Stomach (tissue), 9 donors: Measurements from ENCODE around the gene ULK4. TPM values are rescaled to one million over a fixed set of nuclear protein-coding genes. Genes with fewer than 3 reads are reported as not detected.
"Not testable (repeated sequence)": the region's sequence is repeated elsewhere in the genome, so short reads cannot be mapped to it uniquely, and the experiment has no call there.

Source experiments
- DNase-seq, 2 donors: peaks; one replicate each; pipeline versions ENCODE4 v3.0.0 to v3.0.0-alpha.2; 2013 to 2019
- H3K27ac ChIP-seq, 5 donors: fragments of 200-600 bp in 4 of 5; sonication (generic) in 4 of 5; one replicate each; pipeline ENCODE4 v1.5.1; 2013 to 2019; ENCODE audit warnings: mild to moderate bottlenecking in 1 of 5, moderate library complexity in 1 of 5
- H3K27me3 ChIP-seq, 3 donors: fragments of 200-600 bp; sonication (generic); one replicate each; pipeline ENCODE4 v1.5.1; 2017 to 2019; ENCODE audit warnings: mixed run types in 1 of 3
- H3K36me3 ChIP-seq, 4 donors: fragments of 200-600 bp; sonication (generic); 1 replicate in 3 of 4; 2 replicates in 1 of 4; pipeline ENCODE4 v1.5.1; 2016 to 2019
- H3K4me1 ChIP-seq, 4 donors: fragments of 200-600 bp; sonication (generic); one replicate each; pipeline ENCODE4 v1.5.1; 2016 to 2019
- H3K4me3 ChIP-seq, 4 donors: fragments of 200-600 bp; sonication (generic) in 3 of 4; one replicate each; pipeline ENCODE4 v1.5.1; 2016 to 2019; ENCODE audit warnings: mild to moderate bottlenecking in 1 of 4
- H3K9me3 ChIP-seq, 4 donors: fragments of 200-600 bp; sonication (generic); one replicate each; pipeline ENCODE4 v1.5.1; 2016 to 2019
- CTCF ChIP-seq, 7 experiments: fragments of 450-650 bp in 4 of 7; fragments of 200-600 bp in 3 of 7; sonication (generic) in 3 of 7; IDR thresholded peaks; one replicate each; pipeline ENCODE4 v1.5.1; 2016 to 2019; ENCODE audit warnings: antibody characterized with exemption in 7 of 7, control low read depth in 2 of 7, mild to moderate bottlenecking in 1 of 7
- EP300 ChIP-seq: sonication (generic); formaldehyde crosslinking; IDR thresholded peaks from one replicate; pipeline ENCODE4 v1.6.1; 2017; ENCODE audit warnings: antibody characterized with exemption
- POLR2A ChIP-seq, 4 donors: fragments of 450-650 bp; IDR thresholded peaks; one replicate each; pipeline ENCODE4 v1.6.1; 2016; ENCODE audit warnings: antibody characterized with exemption in 4 of 4, control low read depth in 2 of 4, mild to moderate bottlenecking in 1 of 4, moderate library complexity in 1 of 4
- POLR2AphosphoS5 ChIP-seq, 3 donors: sonication (generic); formaldehyde crosslinking; IDR thresholded peaks; one replicate each; pipeline ENCODE4 v1.6.1; 2016; ENCODE audit warnings: antibody characterized with exemption in 3 of 3
- WGBS, 5 donors: extraction: QIAGEN DNeasy Blood & Tissue Kit in 3 of 5; methylation state at CpG; one replicate each; pipeline versions ENCODE4 v1.1.5 to v1.1.7; 2013 to 2018; 5-methylcytosine and 5-hydroxymethylcytosine counted together
- intact Hi-C: fragments of 100-400 bp; cut with DNase I; formaldehyde crosslinking; loops from one replicate; pipeline ENCODE4 v1.15.1; 2023; ENCODE audit warnings: low total_unique reads
- polyA plus RNA-seq, 3 donors: library from polyadenylated mRNA; stranded (reverse); fragments of 200-250 nt; gene quantifications; one replicate each; pipeline ENCODE4 v1.2.3, GENCODE V29; 2013
- total RNA-seq, 5 donors: library from RNA; depleted of rRNA; stranded (reverse); fragments of >200 nt; gene quantifications; one replicate each; pipeline versions ENCODE4 v1.1.0 to v1.2.3, GENCODE V29; 2014 to 2016
- donor health status: healthy with polysubstance abuse.
- donor health status: Bipolar disorder and iron deficiency.
- donor health status: healthy.

The ULK4 gene
- total and polyA plus RNA-seq, 8 donors: 1.6 to 150 (median 7.4) TPM

GRCh38 chr3:41768363-41768762 lies 193.5 kb downstream of the ULK4 start:
- Histone ChIP-seq H3K27me3 (no peaks in the 10 kb centered on the region), H3K9me3 (no peaks in the 10 kb centered on the region), H3K36me3 (no peaks in the 10 kb centered on the region), H3K4me1 (no peaks in the 10 kb centered on the region), H3K4me3 (no peak overlapping the region), H3K27ac (no peak overlapping the region)
- no peak for TF ChIP-seq EP300
- DNase-seq: no peak
- WGBS, 5 donors: 87 to 100% (median 97%) methylated on average over 1 of the region's 1 CpG
- intact Hi-C loops: no loop called here

GRCh38 chr3:41762867-41763266 lies 199.0 kb downstream of the ULK4 start:
- H3K36me3 ChIP-seq, H3K4me1 ChIP-seq, H3K4me3 ChIP-seq, H3K27ac ChIP-seq, H3K9me3 ChIP-seq, H3K27me3 ChIP-seq, intact Hi-C loops, DNase-seq: not testable (repeated sequence)
- 87 to 93% (median 90%) methylated on average over 7 of the region's 7 CpGs for whole genome bisulfite sequencing, 5 donors

DNA sequence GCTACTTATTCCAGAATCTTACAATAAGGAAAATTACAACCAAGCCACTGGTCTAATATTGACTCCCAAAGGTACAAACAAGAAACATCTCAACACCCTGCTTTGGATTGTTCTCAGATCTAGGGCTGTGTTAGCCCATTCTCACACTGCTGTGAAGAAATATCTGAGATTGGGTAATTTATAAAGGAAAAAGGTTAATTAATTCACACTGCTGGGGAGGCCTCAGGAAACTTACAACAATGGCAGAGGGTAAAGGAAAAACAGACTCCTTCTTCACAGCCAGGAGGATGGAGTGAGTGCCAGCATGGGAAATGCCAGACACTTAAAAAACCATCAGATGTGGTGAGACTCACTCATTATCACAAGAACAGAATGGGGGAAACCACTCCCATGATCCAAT lies 208.3 kb downstream of the ULK4 start:
- DNase-seq: no peak
- H3K27me3 ChIP-seq: no peaks in the 10 kb centered on the region
- H3K4me3 ChIP-seq: no peak overlapping the region
- no peak for TF ChIP-seq POLR2A (IDR thresholded peaks at IDR 0.05)
- no peak for TF ChIP-seq POLR2AphosphoS5 (IDR thresholded peaks at IDR 0.05)
- no peak for TF ChIP-seq CTCF (IDR thresholded peaks at IDR 0.05)
- TF ChIP-seq EP300: no peak
- H3K4me1 ChIP-seq: no peaks in the 10 kb centered on the region
- no peaks in the 10 kb centered on the region for H3K36me3 ChIP-seq
- H3K9me3 ChIP-seq: no peaks in the 10 kb centered on the region
- intact Hi-C loops: no loop called here
- H3K27ac ChIP-seq: no peak overlapping the region

- Histone ChIP-seq H3K27ac (no peak overlapping the region), H3K4me3 (no peak overlapping the region), H3K4me1 (no peaks in the 10 kb centered on the region), H3K36me3 (no peaks in the 10 kb centered on the region), H3K27me3 (no peaks in the 10 kb centered on the region), H3K9me3 (no peaks in the 10 kb centered on the region)
- DNase-seq: peak in 1 of 2 donors; percentile 12
- intact Hi-C loops: no loop called here
- no peak for TF ChIP-seq POLR2AphosphoS5 (IDR thresholded peaks at IDR 0.05)
- TF ChIP-seq CTCF (IDR thresholded peaks at IDR 0.05): no peak
- no peak for TF ChIP-seq EP300
- TF ChIP-seq POLR2A (IDR thresholded peaks at IDR 0.05): no peak
Measured at GRCh38 chr3:41751597-41751996, 210.3 kb downstream of the ULK4 start.

GRCh38 chr3:41749988-41750387 lies 211.9 kb downstream of the ULK4 start:
- 90 to 97% (median 94%) methylated on average over 4 of the region's 4 CpGs for WGBS, 5 donors
- no peak for DNase-seq
- intact Hi-C loops: no loop called here
- Histone ChIP-seq H3K27me3 (no peaks in the 10 kb centered on the region), H3K27ac (no peak overlapping the region), H3K4me3 (no peak overlapping the region), H3K4me1 (no peaks in the 10 kb centered on the region), H3K9me3 (no peaks in the 10 kb centered on the region), H3K36me3 (no peaks in the 10 kb centered on the region)
- TF ChIP-seq POLR2A (IDR thresholded peaks at IDR 0.05): no peak
- TF ChIP-seq CTCF (IDR thresholded peaks at IDR 0.05): no peak
- no peak for TF ChIP-seq EP300
- no peak for TF ChIP-seq POLR2AphosphoS5 (IDR thresholded peaks at IDR 0.05)

DNA sequence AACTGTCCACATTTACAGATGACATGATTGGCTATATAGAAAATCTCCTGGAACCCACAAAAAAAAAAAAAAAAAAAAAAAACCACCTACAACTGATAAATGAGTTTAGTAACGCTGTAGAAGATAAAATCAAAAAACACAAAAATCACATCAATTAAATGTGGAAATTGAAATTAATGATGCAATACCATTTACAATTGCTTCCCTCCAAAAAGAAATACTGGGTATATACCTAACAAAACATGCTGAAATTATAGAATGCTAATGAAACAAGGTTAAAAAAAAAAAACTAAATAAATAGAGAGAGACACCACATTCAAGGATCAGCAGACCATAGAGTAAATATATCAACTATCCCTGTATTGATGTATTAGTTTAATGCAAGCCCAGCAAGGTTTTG lies 215.7 kb downstream of the ULK4 start:
- TF ChIP-seq CTCF (IDR thresholded peaks at IDR 0.05) (no peak), POLR2AphosphoS5 (IDR thresholded peaks at IDR 0.05) (no peak), POLR2A (IDR thresholded peaks at IDR 0.05) (no peak), EP300 (no peak)
- no peaks in the 10 kb centered on the region for H3K27me3 ChIP-seq
- WGBS, 5 donors: 77 to 95% (median 90%) methylated on average over 1 of the region's 1 CpG
- DNase-seq: no peak
- no peak overlapping the region for H3K4me3 ChIP-seq
- H3K9me3 ChIP-seq: no peaks in the 10 kb centered on the region
- H3K36me3 ChIP-seq: no peaks in the 10 kb centered on the region
- H3K4me1 ChIP-seq: no peaks in the 10 kb centered on the region
- H3K27ac ChIP-seq: no peak overlapping the region
- intact Hi-C loops: no loop called here
